Mucosa of rectum (tissue), 2 donors: ENCODE results near the gene RBMS1.
A peak's percentile ranks its signal among the peaks of the same experiment; 100 is the strongest.

Experiments used
- H3K27ac ChIP-seq, 2 donors: one replicate each; pipeline ENCODE4 v1.7.0; 2013; ENCODE audit warnings: inconsistent platforms in 2 of 2, low read depth in 2 of 2, low read length in 2 of 2
- H3K27me3 ChIP-seq, 2 donors: one replicate each; pipeline ENCODE4 v1.7.0; 2013; ENCODE audit warnings: low read length in 2 of 2; ENCODE audit not compliant: control insufficient read depth in 2 of 2, insufficient read depth in 2 of 2
- H3K36me3 ChIP-seq, 2 donors: one replicate each; pipeline ENCODE4 v1.7.0; 2013; ENCODE audit warnings: low read length in 2 of 2; ENCODE audit not compliant: control insufficient read depth in 2 of 2, insufficient read depth in 2 of 2
- H3K4me1 ChIP-seq, 2 donors: one replicate each; pipeline ENCODE4 v1.7.0; 2013; ENCODE audit warnings: low read length in 2 of 2, mild to moderate bottlenecking in 1 of 2; ENCODE audit not compliant: control insufficient read depth in 2 of 2, insufficient read depth in 2 of 2
- H3K4me3 ChIP-seq, 2 donors: one replicate each; pipeline ENCODE4 v1.7.0; 2013; ENCODE audit warnings: low read length in 2 of 2
- H3K9ac ChIP-seq, 2 donors: one replicate each; pipeline ENCODE4 v1.7.0; 2013; ENCODE audit warnings: low read length in 2 of 2, low read depth in 1 of 2, mild to moderate bottlenecking in 1 of 2
- H3K9me3 ChIP-seq, 2 donors: one replicate each; pipeline ENCODE4 v1.7.0; 2013; ENCODE audit warnings: low read length in 2 of 2; ENCODE audit not compliant: control insufficient read depth in 2 of 2
- donor health status: healthy.
- donor health status: Normal muscosa, but diverticular disease.

The RBMS1 gene

DNA sequence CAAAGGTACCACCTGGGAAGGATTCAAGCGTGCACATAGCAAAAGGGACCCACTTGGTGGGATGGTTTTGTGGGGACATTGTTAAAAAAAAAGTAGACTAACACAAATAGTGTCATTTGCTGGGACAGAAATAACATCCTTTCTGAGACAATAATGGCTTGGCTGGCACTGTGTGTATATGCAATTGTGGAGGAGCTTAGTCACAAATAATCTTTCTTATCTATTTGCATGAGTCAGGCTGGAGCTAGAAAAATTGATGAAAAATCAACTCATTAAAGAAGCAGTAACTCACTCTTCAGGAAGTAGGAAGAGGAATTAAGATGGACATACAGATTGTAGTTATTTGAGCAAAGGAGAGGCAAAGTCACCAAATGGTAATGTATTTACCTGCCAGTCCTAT, 264.0 kb downstream of the RBMS1 start:
- Histone ChIP-seq H3K9me3 (no peaks in the 10 kb centered on the region), H3K9ac (no peak overlapping the region), H3K4me1 (no peaks in the 10 kb centered on the region), H3K27me3 (no peaks in the 10 kb centered on the region), H3K4me3 (no peak overlapping the region), H3K36me3 (no peaks in the 10 kb centered on the region), H3K27ac (no peak overlapping the region)

DNA sequence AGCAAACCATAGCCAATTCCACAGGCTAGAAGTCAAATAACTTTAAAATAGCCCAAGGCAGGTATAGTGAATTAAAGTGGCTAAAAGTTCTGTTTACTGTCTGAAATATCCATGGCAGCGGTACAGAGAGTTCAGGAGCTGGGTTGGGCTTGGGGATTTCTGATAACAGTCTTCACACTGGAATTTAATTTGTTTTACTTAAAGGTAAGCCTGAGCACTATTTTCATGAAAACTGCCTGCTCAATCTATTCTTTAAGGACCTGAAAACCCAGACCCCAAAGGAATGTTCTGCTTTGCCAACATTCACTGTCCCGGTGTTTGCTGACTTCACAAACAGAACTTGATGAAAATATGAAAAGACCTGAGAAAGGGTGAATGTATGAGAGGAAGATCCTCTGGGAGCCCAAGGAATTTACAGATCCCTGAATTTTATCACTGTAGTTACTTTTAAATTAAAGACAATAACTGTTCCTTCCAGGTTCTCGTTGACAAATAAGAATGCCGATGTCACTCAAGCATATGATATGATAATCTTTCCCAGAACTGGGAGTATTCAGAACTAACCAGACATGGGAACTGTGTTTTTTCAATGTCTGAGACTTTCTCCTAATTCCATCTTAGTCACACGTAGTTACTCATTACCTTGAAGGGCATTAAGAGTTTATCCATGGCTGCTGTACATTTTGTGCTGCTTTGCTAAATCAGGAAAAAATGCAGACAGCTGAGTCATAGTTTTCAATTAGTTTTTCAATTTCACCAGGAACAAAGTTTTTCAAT, 265.3 kb downstream of the RBMS1 start:
- Histone ChIP-seq H3K27me3 (no peaks in the 10 kb centered on the region), H3K9ac (no peak overlapping the region), H3K4me3 (no peak overlapping the region), H3K9me3 (no peaks in the 10 kb centered on the region), H3K4me1 (peaks cover under 1 to 9% of the 10 kb centered on the region in 2 donors), H3K27ac (no peak overlapping the region), H3K36me3 (no peaks in the 10 kb centered on the region)

DNA sequence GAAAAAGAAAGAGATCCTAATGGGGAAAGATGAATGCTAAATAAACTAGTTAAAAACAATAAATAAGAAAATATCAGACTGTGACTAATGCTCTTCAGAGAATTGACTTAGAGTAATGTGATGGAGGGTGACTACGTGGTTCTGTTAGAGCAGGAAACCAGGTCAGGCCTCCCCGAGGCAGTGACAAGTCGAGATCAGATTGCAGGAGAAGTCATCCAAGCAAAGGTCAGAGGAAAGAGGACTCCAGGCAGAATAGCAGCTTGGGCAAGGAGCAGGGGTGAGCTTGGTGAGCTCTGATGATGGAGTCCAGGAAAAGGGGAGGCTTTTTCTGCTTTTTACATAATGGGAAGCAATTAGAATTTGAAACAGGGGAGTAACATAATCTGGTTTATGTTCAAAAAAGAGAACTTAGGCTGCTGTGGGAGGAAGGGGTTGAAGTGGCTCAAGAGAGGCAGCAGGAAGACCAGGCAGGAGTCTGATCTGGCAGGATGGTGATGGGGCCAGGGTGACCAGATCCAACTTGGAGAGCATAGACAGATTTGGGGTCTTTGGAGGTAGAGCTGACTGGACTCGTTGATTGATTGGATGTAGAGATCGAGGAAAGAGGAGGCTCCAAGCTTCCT, 266.2 kb downstream of the RBMS1 start:
- Histone ChIP-seq H3K27me3 (no peaks in the 10 kb centered on the region), H3K36me3 (no peaks in the 10 kb centered on the region), H3K4me3 (no peak overlapping the region), H3K9ac (no peak overlapping the region), H3K27ac (no peak overlapping the region), H3K4me1 (peaks cover 10 to 18% of the 10 kb centered on the region in 2 donors), H3K9me3 (no peaks in the 10 kb centered on the region)

DNA sequence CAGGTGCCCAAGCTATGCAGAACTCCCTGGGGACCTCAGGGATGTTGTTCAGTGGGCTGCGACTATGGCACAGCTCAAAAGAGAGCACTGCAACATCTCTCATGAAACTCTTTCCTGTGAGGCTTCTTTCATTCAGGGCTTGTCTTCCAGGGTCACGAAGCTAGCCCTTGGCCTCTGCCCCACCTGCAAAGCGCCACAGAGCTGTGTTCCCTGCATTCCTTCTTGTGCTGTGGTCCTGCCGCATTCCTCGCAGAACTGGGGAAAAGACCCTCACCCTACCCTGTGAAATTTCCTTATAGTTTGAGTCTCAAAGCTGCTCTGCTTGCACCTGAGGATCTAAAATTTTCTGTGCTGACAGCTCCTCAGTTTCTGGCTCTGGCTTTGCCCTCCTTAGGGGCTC, 267.2 kb downstream of the RBMS1 start:
- Histone ChIP-seq H3K9ac (no peak overlapping the region), H3K27ac (no peak overlapping the region), H3K27me3 (no peaks in the 10 kb centered on the region), H3K4me3 (no peak overlapping the region), H3K4me1 (peaks cover 20 to 28% of the 10 kb centered on the region in 2 donors), H3K36me3 (no peaks in the 10 kb centered on the region), H3K9me3 (no peaks in the 10 kb centered on the region)

DNA sequence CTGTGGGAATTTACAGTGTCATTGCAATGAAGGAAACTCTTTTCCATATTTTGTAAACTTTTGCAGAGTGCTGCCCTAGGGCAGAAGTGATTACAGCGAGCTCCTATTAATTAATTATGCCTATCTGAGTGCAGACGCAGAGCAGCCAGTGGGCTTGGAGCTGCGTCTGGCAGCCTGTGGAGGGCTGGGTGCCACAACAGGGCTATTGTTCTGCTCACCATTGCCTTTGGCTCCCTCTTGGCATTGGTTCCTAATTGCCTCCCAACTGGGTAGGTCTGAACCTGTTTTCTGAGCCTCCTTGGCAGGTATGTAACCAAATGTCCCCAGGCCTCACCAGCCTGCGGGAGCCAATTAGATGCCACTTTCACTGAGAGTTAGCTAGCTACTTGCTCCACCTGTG, 267.9 kb downstream of the RBMS1 start:
- Histone ChIP-seq H3K4me1 (peaks cover 27 to 35% of the 10 kb centered on the region in 2 donors), H3K4me3 (no peak overlapping the region)

DNA sequence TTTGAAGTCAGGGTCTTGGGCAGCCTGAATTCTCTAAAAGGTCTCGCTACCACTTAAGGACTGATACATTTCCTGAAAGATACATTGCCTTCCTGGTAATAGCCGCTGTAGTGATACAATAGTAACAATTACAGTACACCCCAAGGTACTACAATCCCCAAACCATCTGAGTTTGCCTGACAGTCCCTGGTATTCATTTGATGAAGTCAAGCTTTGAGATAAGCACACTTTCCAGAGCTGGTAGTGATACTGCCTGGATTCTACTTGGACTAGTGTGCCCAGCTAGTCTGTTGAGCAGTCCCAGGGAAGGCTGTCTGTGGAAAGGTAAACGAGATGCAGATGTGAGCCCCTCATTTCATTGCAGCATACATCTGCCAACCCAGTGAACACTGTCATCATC, 269.1 kb downstream of the RBMS1 start:
- no peak overlapping the region for H3K27ac ChIP-seq
- H3K9ac ChIP-seq, result no peak overlapping the region
- H3K4me3 ChIP-seq, result no peak overlapping the region
- H3K4me1 ChIP-seq, result peaks cover 29 to 39% of the 10 kb centered on the region in 2 donors
- no peaks in the 10 kb centered on the region for H3K36me3 ChIP-seq
- H3K9me3 ChIP-seq, result no peaks in the 10 kb centered on the region
- H3K27me3 ChIP-seq, result no peaks in the 10 kb centered on the region

More for the DNA sequence above, 267.9 kb downstream of the RBMS1 start:
- H3K36me3 ChIP-seq, result no peaks in the 10 kb centered on the region
- H3K27ac ChIP-seq, result no peak overlapping the region
- H3K27me3 ChIP-seq, result no peaks in the 10 kb centered on the region
- H3K9me3 ChIP-seq, result no peaks in the 10 kb centered on the region
- no peak overlapping the region for H3K9ac ChIP-seq

DNA sequence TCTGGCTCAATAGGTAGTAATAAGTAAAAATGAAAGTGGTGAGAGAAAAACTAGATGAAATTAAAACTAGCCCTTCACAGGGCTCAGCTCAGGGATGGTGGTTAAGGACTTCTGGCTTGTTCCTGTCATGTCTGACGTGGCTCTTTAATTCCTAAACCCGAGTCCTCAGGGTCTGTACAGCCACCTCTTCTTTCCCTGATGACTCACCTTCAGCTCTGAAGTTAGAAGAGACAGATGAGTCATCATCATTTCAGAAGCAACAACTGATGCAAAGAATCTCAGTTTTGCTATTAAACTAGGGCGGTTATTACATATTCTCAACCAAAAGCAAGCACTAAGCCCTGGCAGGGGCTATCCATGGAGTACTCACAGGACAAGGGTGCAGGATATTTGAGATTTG, 269.5 kb downstream of the RBMS1 start:
- Histone ChIP-seq H3K4me3 (no peak overlapping the region), H3K27me3 (no peaks in the 10 kb centered on the region), H3K36me3 (no peaks in the 10 kb centered on the region), H3K27ac (peak overlapping the region in 1 of 2 donors; percentile 92), H3K9me3 (no peaks in the 10 kb centered on the region), H3K9ac (no peak overlapping the region), H3K4me1 (peaks cover 29 to 39% of the 10 kb centered on the region in 2 donors)

DNA sequence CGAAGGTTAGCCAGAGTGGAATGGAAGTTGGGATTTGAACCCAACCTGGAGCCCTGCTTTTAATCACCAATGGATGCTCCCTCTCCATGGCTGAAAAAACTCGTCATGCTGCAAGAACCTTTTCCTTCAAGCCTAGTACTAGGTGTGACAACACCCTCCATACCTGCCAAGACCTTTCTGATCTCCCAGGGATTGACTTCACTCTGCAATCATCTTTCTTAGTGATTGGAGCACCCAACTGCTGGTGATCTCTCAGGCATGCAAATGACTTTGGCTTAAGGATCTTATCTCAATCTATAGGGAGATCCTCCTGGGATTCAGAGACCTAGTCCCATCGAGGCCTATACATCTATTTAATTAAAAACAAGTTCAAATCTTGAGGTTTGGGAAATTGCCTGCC, 270.0 kb downstream of the RBMS1 start:
- Histone ChIP-seq H3K9me3 (no peaks in the 10 kb centered on the region), H3K9ac (no peak overlapping the region), H3K4me3 (no peak overlapping the region), H3K27me3 (no peaks in the 10 kb centered on the region), H3K36me3 (no peaks in the 10 kb centered on the region), H3K27ac (peak overlapping the region in 1 of 2 donors; percentile 92), H3K4me1 (peaks cover 29 to 39% of the 10 kb centered on the region in 2 donors)

DNA sequence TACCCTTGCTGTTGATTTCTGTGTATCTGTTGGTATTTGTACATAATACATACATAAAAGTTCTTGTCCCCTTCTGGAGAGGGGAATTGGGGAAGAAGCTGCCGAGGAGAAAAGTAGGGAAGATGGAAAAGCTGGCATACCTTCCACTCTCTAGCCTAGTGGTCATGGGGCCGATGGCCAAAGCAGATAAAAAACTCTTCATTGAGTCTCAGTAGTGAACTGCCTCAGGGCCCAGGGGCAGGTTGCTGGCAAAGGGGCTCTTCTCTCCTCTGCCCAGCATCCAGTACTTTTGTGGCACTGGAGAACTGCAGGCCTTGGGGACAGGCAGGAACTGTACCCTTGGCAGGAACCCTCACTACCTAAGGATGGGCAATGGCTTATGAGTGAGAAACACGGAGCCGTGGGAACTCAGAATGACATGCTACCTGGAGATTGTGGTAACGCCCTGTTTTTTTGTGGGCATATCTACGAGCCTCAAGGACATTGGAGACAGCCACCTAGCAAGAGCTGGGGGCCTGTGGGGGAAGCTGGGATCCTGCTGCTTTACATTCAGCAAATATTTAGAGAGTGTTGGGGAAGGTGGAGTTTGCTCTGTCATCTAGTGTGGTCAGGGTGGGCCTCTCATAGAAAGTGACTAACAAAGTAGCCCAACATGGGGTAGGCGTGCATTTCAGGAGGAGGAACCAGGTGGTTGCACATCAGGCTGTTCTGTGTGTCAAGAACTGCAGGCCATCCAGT, 270.9 kb downstream of the RBMS1 start:
- Histone ChIP-seq H3K9ac (peak overlapping the region in 1 of 2 donors; percentile 61), H3K36me3 (no peaks in the 10 kb centered on the region), H3K4me3 (no peak overlapping the region), H3K4me1 (peaks cover 29 to 39% of the 10 kb centered on the region in 2 donors), H3K27ac (peak overlapping the region; percentile 92 to 95), H3K9me3 (no peaks in the 10 kb centered on the region), H3K27me3 (no peaks in the 10 kb centered on the region)
